Left renal cortex interstitium (tissue), 4 donors: ENCODE measurements around the gene DCANP1. TPM values are rescaled to one million over a fixed set of nuclear protein-coding genes. Genes with fewer than 3 reads are reported as not detected.

Source experiments
- DNase-seq, 4 donors: peaks; one replicate each; pipeline ENCODE4 v3.0.0-alpha.2; 2013; ENCODE audit warnings: low read depth in 4 of 4, low spot score in 2 of 4, missing footprints in 1 of 4
- polyA plus RNA-seq, 4 donors: library from polyadenylated mRNA; unstranded; fragments of 120-200 nt; gene quantifications; one replicate each; pipeline ENCODE4 v1.2.1, GENCODE V29; 2013; ENCODE audit not compliant: insufficient read length in 4 of 4

Gene DCANP1
- polyA plus RNA-seq, 4 donors, result 0.03 to 0.07 TPM; not detected in 2

DNA sequence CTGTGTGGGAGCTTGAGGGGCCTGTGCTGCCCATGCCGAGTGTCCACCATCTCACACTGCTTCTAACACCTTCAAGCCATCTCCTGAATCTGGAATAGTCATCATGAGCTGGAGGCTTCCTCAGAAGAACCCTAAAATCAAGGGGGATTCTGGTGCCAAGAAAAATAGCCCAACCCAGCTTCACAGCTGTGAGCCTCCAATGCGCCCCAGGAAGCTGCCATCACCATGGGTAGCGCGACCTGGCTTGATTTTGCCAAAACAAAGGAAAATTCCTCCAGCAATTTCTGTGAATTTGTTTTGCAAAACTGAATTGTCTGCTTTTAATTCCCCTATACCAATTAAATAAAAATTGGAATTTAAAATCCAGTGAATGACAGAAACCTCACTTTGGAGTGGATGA is 11.2 kb upstream of the DCANP1 start:
- DNase-seq, result no peak

GRCh38 chr5:135457424-135458071 is 10.4 kb upstream of the DCANP1 start:
- peak in 1 of 4 donors; percentile 41 for DNase-seq

DNA sequence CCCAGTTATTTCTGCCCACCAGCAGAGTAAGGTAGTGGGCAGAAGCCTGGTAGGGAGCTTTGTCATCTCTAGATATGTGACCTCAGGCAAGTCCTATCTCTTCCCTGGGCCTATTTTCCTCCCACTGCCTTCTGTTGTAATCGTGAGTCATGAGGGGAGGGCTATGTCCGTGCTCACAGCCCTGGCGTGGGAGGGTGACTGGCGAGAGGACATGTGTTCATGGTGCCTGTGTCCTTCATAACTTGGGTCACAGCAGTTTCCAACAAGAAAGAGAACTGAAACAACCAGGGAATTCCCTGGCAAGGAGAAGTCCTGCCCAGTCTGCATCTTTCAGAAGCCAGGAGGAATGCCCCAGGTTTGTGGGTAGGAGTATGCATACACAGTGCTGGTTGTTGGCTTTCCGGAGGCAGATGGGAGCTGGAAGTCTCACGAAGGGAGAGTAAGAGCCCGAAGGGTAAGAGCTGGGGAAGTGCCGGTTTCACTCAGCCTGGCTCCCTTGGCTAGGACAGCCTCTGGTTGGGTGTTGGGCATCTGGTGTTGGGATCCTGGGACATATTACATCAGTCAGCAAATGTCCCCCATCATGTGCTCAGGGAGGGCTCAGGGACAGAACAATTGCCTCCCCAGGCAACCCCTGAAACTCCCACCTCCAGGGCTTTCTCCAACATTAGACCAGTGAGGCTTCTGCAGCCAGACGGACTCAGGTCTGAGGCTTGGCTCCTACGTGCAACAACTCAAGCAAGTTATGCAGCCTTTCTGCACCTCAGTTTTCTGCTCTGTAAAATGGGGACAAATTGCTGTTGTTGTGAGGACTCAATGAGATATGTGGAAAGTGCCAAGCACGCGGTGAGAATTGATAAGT is 9.3 kb upstream of the DCANP1 start:
- DNase-seq, result no peak

DNA sequence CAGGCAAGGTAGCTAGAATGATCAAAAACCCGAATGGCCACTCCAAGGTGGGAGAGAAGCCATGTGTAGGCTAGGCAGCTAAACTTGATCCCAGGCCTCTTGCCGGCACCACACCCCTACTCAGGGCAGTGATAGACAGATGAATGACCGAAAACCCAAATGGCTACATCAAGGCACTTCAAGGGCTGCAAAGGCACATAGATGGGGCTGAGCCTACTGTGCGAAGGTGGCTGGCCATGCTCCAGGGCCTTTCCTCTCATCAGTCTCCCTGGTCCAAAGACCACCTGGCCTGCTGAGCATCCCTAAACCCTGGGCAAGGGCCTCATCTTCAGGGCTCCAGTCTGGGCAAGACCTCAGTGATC is 8.7 kb upstream of the DCANP1 start:
- no peak for DNase-seq

DNA sequence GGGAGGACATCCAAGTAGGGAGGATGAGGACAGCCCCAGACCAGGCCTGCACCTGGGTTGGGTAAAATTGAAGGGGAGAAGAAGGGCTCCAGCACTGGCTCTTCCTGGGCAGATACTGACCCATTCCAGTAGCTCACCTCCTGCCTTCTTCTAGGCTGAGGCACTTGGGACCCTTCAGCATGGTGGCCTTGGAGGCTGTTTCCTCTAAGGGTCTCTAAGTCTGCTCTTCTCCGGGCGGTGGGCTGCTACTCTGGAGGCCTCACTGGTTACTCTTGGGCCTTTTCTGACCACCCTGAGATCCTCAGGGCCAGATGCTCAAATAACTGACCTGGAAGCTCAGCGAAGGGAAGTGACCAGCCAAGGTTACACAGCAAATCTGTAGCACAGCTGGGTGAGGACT is 7.8 kb upstream of the DCANP1 start:
- DNase-seq, result no peak

- DNase-seq, result no peak
Observed at GRCh38 chr5:135453613-135454012, 6.5 kb upstream of the DCANP1 start.

- no peak for DNase-seq
Observed at GRCh38 chr5:135452321-135453030, 5.3 kb upstream of the DCANP1 start, which contains the start of gene TIFAB. TIFAB (minus strand) TSS chr5:135452351; CDS start chr5:135449939, 2,412 bp downstream.

DNA sequence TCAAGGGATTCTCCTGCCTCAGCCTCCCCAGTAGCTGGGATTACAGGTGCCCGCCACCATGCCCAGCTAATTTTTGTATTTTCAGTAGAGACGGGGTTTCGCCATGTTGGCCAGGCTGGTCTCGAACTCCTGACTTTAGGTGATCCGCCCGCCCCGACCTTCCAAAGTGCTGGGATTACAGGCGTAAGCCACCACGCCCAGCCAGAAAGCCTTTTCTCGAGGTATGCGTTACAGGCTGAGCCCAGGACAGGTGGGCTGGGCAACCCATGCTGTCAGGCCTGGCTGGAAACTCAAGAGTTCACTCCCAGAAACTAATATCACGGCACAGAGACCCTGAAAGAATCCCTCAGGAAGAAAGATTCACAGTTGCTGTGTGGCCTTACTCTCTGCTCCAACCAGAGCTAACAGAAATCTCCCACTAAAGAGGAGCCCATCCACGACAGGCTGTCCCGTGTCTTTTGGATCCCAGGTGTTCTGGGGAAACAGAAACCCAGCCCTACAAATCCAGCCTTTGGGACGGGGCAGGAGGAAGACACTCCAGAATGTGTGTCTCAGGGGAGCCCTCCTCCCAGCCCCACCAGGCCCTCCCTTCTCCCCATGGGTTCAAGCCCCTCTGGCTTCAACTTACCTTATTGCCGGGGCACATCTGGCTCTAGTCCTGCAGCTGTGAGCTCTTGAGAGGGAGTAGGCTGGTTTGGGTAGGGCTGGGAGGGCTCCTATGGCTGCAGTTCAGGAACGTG is 4.6 kb upstream of the DCANP1 start:
- DNase-seq, result no peak

DNA sequence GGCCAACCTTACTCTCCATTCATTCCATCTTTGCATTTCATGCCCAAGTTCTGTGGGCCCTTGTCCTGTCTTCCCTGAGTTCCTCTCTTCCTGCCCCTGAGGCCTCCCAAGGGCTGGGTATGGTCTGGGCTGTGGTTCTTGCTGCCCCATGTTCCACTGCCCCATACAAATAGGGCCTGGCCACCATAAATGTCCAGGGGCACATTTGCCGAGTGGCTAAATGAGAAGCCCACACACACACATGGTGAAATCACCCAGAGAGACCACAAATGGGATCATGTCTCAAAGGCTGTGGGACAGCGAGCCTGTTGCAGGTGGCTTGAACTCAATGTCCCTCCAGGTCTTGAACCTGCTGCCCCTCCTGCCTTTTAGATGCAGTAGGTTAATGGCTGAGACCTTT is 3.8 kb upstream of the DCANP1 start:
- no peak for DNase-seq

DNA sequence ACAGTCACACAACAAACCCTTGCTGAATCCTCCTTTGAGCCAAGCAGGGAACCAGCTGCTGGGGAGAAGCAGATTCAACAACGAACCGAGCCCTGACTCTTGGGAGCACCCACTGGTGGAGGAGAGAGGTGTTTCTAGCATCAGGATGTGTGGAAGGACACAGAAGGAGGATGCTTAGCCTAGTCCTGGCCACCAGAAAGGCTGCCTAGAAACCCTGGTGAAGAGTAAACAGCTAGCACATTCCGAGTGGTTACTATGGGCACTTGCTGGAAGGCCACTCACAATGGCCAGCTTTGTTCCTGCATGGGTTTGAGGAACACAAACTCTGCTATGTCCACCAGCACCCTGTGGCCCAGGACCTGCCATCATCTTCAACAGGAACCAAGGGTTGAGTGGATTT is 3.2 kb upstream of the DCANP1 start:
- no peak for DNase-seq

DNA sequence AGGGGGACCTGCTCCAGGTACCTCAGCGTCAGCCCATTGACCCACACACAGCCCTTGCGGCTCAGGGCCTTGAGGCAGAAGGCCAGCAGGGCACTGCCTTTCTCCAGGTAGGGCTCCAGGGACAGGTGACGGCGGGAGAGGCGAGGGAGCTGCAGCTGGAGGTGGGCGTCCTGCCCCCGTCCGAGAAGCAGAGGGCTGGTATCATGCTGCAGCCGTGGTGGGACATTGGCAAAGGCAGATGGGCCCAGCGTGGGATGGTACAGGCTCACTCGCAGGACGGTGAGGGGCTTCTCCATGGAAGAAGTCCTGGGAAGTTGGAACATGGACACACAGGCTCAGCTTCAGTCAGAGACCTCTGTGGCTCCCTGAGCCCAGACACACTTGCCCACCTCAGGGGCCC is 2.5 kb upstream of the DCANP1 start:
- no peak for DNase-seq

- no peak for DNase-seq
Observed at GRCh38 chr5:135448791-135449507, 1.8 kb upstream of the DCANP1 start.

DNA sequence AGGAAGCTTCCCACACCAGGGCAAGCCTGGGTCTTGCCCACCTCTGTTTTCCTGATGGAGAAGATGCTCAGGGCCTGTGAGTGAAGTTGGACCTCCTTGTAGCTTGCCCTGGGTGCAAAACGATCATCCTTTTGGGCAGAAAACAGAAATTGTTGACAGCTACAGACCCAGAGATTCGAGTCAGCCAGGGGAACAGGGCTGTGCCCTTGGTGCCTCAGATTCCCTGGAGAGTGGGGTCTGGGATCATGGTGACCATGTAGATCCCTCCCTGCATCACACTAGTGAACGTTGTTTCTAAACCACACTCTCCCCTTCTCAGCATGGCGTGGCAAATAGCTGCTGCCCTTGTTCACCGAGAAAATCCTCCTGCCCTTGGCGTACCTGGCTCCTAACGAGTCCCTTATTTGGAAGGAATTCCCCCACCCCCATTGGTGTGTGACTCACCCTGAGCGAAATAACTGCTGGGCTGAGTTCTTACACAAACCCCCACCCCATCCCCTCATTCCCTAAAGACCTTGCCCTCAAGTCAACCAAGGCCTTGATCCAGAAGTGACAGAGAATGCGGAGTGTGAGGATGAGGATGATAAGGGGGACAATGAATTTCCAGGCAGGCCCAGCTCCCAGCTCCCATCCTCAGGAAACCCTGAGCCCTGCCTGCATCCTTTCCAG is 1.1 kb upstream of the DCANP1 start:
- no peak for DNase-seq

GRCh38 chr5:135446615-135447014 is 533 bp downstream of the DCANP1 start:
- no peak for DNase-seq

DNA sequence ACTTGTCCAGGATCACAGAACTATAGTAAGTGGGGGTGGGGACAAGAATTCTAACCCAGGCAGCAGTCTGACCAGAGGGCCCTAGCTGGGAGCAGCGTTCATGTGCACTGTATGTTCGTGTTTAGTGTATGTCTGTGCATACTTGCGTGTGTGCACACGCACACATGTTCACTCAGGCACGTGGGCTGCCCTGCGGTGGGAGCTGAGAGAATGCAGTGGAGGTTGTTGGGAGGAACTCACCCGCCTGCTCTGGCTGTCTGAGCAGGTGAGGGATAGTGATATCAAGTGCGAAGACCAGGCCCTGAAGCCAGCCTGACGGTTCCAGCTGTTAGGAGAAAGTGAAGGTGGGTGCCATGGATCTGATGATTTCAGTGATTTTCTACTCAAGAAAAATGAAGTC is 942 bp downstream of the DCANP1 start:
- DNase-seq, result no peak

- DNase-seq, result no peak
Observed at GRCh38 chr5:135445306-135445985, 1.7 kb downstream of the DCANP1 start.

- no peak for DNase-seq
Observed at GRCh38 chr5:135444881-135445280, 2.3 kb downstream of the DCANP1 start.

GRCh38 chr5:135444360-135444759 is 2.8 kb downstream of the DCANP1 start:
- no peak for DNase-seq
